HEK293 (cell line): ENCODE results near the gene CFAP300.

Experiments used
- CTCF ChIP-seq: fragments of 450-650 bp; formaldehyde crosslinking; IDR thresholded peaks from 2 replicates; pipeline ENCODE4 v1.5.1; 2016; ENCODE audit warnings: missing biosample characterization, missing genetic modification characterization
- GFI1B ChIP-seq: fragments of 450-650 bp; formaldehyde crosslinking; IDR thresholded peaks from 2 replicates; pipeline ENCODE4 v1.5.1; 2016; ENCODE audit warnings: missing biosample characterization, missing genetic modification characterization
- HIC1 ChIP-seq: fragments of 450-650 bp; formaldehyde crosslinking; IDR thresholded peaks from 2 replicates; pipeline ENCODE4 v1.5.1; 2016; ENCODE audit warnings: missing biosample characterization, missing genetic modification characterization
- KLF1 ChIP-seq: fragments of 450-650 bp; formaldehyde crosslinking; IDR thresholded peaks from 2 replicates; pipeline ENCODE4 v1.5.1; 2016; ENCODE audit warnings: missing biosample characterization, missing genetic modification characterization
- KLF16 ChIP-seq: fragments of 450-650 bp; formaldehyde crosslinking; IDR thresholded peaks from 2 replicates; pipeline ENCODE4 v1.5.1; 2017; ENCODE audit warnings: missing biosample characterization, missing genetic modification characterization
- SETDB1 ChIP-seq: IDR thresholded peaks from one replicate; pipeline ENCODE4 v1.6.1; 2017; ENCODE audit warnings: mild to moderate bottlenecking, low read length, moderate library complexity, mixed read lengths; ENCODE audit not compliant: insufficient read length
- ZBTB17 ChIP-seq: fragments of 450-650 bp; formaldehyde crosslinking; IDR thresholded peaks from 2 replicates; pipeline ENCODE4 v1.5.1; 2016; ENCODE audit warnings: missing biosample characterization, missing genetic modification characterization
- ZIC2 ChIP-seq: fragments of 450-650 bp; formaldehyde crosslinking; IDR thresholded peaks from 2 replicates; pipeline ENCODE4 v1.5.1; 2016; ENCODE audit warnings: missing biosample characterization, missing genetic modification characterization
- ZNF112 ChIP-seq: fragments of 450-650 bp; formaldehyde crosslinking; IDR thresholded peaks from 2 replicates; pipeline ENCODE4 v1.5.0; 2017; ENCODE audit warnings: missing biosample characterization, missing genetic modification characterization
- ZNF132 ChIP-seq: fragments of 450-650 bp; formaldehyde crosslinking; IDR thresholded peaks from 2 replicates; pipeline ENCODE4 v1.5.1; 2017; ENCODE audit warnings: missing biosample characterization, missing genetic modification characterization, borderline replicate concordance
- ZNF157 ChIP-seq: fragments of 450-650 bp; formaldehyde crosslinking; IDR thresholded peaks from 2 replicates; pipeline ENCODE4 v1.5.1; 2016; ENCODE audit warnings: missing biosample characterization, missing genetic modification characterization
- ZNF174 ChIP-seq: fragments of 450-650 bp; formaldehyde crosslinking; IDR thresholded peaks from 2 replicates; pipeline ENCODE4 v1.5.0; 2017; ENCODE audit warnings: missing biosample characterization, mild to moderate bottlenecking, missing genetic modification characterization
- ZNF184 ChIP-seq: fragments of 450-650 bp; IDR thresholded peaks from 2 replicates; pipeline ENCODE4 v1.5.1; 2018; ENCODE audit warnings: missing biosample characterization, mild to moderate bottlenecking, missing genetic modification characterization
- ZNF202 ChIP-seq: fragments of 450-650 bp; formaldehyde crosslinking; IDR thresholded peaks from 2 replicates; pipeline ENCODE4 v1.5.1; 2016; ENCODE audit warnings: missing biosample characterization, missing genetic modification characterization, borderline replicate concordance
- ZNF266 ChIP-seq: fragments of 450-650 bp; formaldehyde crosslinking; IDR thresholded peaks from 2 replicates; pipeline ENCODE4 v1.5.1; 2016; ENCODE audit warnings: missing biosample characterization, missing genetic modification characterization, low read depth
- ZNF280D ChIP-seq: fragments of 450-650 bp; formaldehyde crosslinking; IDR thresholded peaks from 2 replicates; pipeline ENCODE4 v1.5.1; 2016; ENCODE audit warnings: missing biosample characterization, missing genetic modification characterization
- ZNF302 ChIP-seq: fragments of 450-650 bp; formaldehyde crosslinking; IDR thresholded peaks from 2 replicates; pipeline ENCODE4 v1.5.1; 2016; ENCODE audit warnings: missing biosample characterization, missing genetic modification characterization, low read depth
- ZNF362 ChIP-seq: fragments of 450-650 bp; formaldehyde crosslinking; IDR thresholded peaks from 2 replicates; pipeline ENCODE4 v1.5.1; 2016; ENCODE audit warnings: missing biosample characterization, missing genetic modification characterization
- ZNF473 ChIP-seq: fragments of 450-650 bp; formaldehyde crosslinking; IDR thresholded peaks from 2 replicates; pipeline ENCODE4 v1.5.1; 2017; ENCODE audit warnings: missing biosample characterization, missing genetic modification characterization
- ZNF513 ChIP-seq: fragments of 450-650 bp; IDR thresholded peaks from 2 replicates; pipeline ENCODE4 v1.5.1; 2018; ENCODE audit warnings: missing biosample characterization, missing genetic modification characterization
- ZNF558 ChIP-seq: fragments of 450-650 bp; formaldehyde crosslinking; IDR thresholded peaks from 2 replicates; pipeline ENCODE4 v1.5.1; 2016; ENCODE audit warnings: missing biosample characterization, missing genetic modification characterization
- ZNF560 ChIP-seq: fragments of 450-650 bp; formaldehyde crosslinking; IDR thresholded peaks from 2 replicates; pipeline ENCODE4 v1.5.1; 2017; ENCODE audit warnings: missing biosample characterization, missing genetic modification characterization, borderline replicate concordance
- ZNF561 ChIP-seq: fragments of 450-650 bp; IDR thresholded peaks from 2 replicates; pipeline ENCODE4 v1.5.1; 2018; ENCODE audit warnings: missing biosample characterization, missing genetic modification characterization, borderline replicate concordance
- ZNF596 ChIP-seq: fragments of 450-650 bp; IDR thresholded peaks from 2 replicates; pipeline ENCODE4 v1.5.0; 2018; ENCODE audit warnings: missing biosample characterization, mild to moderate bottlenecking, missing genetic modification characterization, moderate library complexity
- ZNF639 ChIP-seq: fragments of 450-650 bp; formaldehyde crosslinking; IDR thresholded peaks from 2 replicates; pipeline ENCODE4 v1.5.1; 2016; ENCODE audit warnings: missing biosample characterization, missing genetic modification characterization
- ZNF830 ChIP-seq: fragments of 450-650 bp; IDR thresholded peaks from 2 replicates; pipeline ENCODE4 v1.5.0; 2018; ENCODE audit warnings: missing biosample characterization, missing genetic modification characterization, low read depth, mild to moderate bottlenecking, moderate library complexity

Gene CFAP300

GRCh38 chr11:102109896-102110760 lies 62.9 kb downstream of the CFAP300 start, which contains the start of gene YAP1 (continued):
- TF ChIP-seq ZNF513 (tag by site-specific recombination) (peak; percentile 89), ZNF266 (tag by site-specific recombination) (peak; percentile 69), ZNF132 (tag by site-specific recombination) (no peak), ZNF561 (peak; percentile 98), SETDB1 (no peak), ZNF596 (tag by site-specific recombination) (peak; percentile 67), KLF1 (peak; percentile 85), ZNF830 (tag by site-specific recombination) (no peak), HIC1 (tag by site-specific recombination) (peak; percentile 64; the same call in 1 of the 2 replicates), ZNF157 (tag by site-specific recombination) (no peak), ZBTB17 (tag by site-specific recombination) (peak; percentile 83), KLF16 (tag by site-specific recombination) (peak; percentile 97), ZNF202 (tag by site-specific recombination) (no peak), ZNF280D (tag by site-specific recombination) (no peak), ZNF302 (tag by site-specific recombination) (no peak), CTCF (peak; percentile 14; the same call in 1 of the 2 replicates), ZNF174 (tag by site-specific recombination) (no peak), GFI1B (no peak), ZIC2 (tag by site-specific recombination) (no peak; the same call in 1 of the 2 replicates), ZNF558 (tag by site-specific recombination) (no peak), ZNF639 (tag by site-specific recombination) (peak; percentile 89), ZNF112 (tag by site-specific recombination) (no peak), ZNF362 (tag by site-specific recombination) (no peak), ZNF184 (tag by site-specific recombination) (peak; percentile 76), ZNF473 (tag by site-specific recombination) (no peak), ZNF560 (tag by site-specific recombination) (no peak)
